M059J (cell line): Measurements from ENCODE around the gene GSTM5. TPM values are rescaled to one million over a fixed set of nuclear protein-coding genes. Genes with fewer than 3 reads are reported as not detected.
"Not testable (repeated sequence)": the region's sequence is repeated elsewhere in the genome, so short reads cannot be mapped to it uniquely, and the experiment has no call there.

Experiments used
- DNase-seq: peaks from one replicate; pipeline ENCODE4 v3.0.0-alpha.2; 2012; ENCODE audit warnings: low read depth
- total RNA-seq: library from RNA; depleted of rRNA; stranded (reverse); fragments of >200 nt; shearing (Covaris generic); gene quantifications from 2 replicates; pipeline ENCODE4 v1.2.3, GENCODE V29; 2014

The GSTM5 gene
- total RNA-seq, 1 experiment from 2014 or later, result not detected

GRCh38 chr1:109728870-109729269, 16.8 kb downstream of the GSTM5 start:
- DNase-seq, result no peak

- DNase-seq, result no peak
Observed at GRCh38 chr1:109730666-109731065, 18.6 kb downstream of the GSTM5 start.

GRCh38 chr1:109732390-109732881, 20.4 kb downstream of the GSTM5 start:
- no peak for DNase-seq

GRCh38 chr1:109733236-109733870, 21.3 kb downstream of the GSTM5 start:
- no peak for DNase-seq

- DNase-seq, result peak; percentile 79
Observed at GRCh38 chr1:109739738-109740614, 27.9 kb downstream of the GSTM5 start.

- DNase-seq, result peak; percentile 18
Observed at GRCh38 chr1:109740615-109741373, 28.7 kb downstream of the GSTM5 start, which contains the start of gene GSTM3. GSTM3 (minus strand) TSS chr1:109741038; CDS start chr1:109740287, 751 bp downstream.

DNA sequence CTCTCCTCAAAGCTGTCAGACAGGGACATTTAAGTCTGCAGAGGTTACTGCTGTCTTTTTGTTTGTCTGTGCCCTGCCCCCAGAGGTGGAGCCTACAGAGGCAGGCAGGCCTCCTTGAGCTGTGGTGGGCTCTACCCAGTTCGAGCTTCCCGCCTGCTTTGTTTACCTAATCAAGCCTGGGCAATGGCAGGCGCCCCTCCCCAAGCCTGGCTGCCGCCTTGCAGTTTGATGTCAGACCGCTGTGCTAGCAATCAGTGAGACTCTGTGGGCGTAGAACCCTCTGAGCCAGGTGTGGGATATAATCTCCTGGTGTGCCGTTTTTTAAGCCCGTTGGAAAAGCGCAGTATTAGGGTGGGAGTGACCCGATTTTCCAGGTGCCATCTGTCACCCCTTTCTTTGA, 36.3 kb downstream of the GSTM5 start:
- not testable (repeated sequence) for DNase-seq

GRCh38 chr1:109749221-109749620, 37.2 kb downstream of the GSTM5 start:
- no peak for DNase-seq

- no peak for DNase-seq
Observed at GRCh38 chr1:109750241-109750882, 38.3 kb downstream of the GSTM5 start.

GRCh38 chr1:109750920-109751319, 38.9 kb downstream of the GSTM5 start:
- DNase-seq, result no peak

DNA sequence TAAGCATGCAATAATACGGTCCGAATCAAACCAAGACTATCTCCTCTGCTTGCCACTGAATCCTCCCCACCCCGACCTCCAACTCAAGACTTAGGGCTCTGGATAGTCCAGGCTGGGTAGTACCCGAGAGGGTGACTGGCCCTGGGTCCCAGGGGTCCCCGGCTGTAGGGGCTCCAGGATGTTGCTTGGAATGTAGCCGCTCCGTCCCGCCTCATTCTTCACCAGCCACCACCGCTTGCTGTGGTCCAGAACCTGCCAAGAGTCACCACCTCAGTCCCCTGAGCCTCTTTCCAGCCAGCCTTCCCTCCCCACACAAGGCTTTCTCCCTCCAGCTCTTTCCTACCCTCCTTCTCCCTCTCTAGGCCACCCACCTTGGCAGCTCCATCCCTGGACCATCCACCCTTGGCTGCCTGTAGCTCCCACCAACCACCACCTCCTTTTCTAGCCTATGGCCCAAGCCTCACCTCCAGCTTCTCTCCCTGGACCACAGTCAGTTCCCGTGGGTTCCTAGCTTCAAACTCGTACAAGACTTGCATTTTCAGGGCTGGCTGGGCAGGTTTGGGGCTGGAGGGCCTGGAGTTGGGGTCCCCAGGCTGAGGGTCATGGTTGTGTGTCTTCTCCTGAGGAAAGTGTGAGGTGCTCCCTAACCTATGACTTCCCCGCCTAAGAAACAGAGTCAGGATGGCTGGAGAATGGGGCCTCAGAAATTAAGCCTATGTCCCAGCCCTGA, 39.6 kb downstream of the GSTM5 start:
- DNase-seq, result no peak

DNA sequence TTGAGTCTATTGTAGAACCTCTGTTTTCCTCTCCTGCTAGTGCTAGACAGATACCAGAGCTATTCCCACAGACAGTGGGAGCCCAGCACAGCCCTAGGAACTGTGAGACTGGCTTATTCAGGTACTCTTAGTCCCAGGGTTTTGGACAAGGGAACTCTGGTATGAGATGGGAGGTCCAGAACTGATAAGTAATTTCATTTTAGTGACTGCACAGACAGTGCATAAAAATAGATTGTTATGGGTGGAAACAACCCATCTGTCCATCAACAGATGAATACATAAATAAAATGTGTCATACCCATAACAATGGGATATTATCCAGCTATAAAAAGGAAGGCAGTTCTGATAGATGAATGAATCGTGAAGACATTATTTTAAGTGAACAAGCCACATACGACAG, 42.7 kb downstream of the GSTM5 start:
- no peak for DNase-seq

DNA sequence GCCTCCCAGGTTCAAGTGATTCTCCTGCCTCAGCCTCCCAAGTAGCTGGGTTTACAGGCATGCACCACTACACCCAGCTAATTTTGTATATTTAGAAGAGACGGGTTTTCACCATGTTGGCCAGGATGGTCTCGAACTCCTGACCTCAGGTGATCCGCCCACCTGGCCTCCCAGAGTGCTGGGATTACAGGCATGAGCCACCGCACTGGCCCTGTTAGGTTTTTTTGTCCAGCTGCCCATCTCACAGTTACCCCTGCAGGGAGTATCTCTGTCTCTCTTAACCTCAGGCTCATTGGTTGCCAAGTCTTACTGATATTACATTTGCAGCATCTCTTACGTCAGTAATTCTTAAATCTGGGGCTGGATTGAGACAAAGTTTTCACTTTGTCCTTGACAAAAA, 44.3 kb downstream of the GSTM5 start:
- not testable (repeated sequence) for DNase-seq

GRCh38 chr1:109756848-109757521, 44.9 kb downstream of the GSTM5 start:
- no peak for DNase-seq

DNA sequence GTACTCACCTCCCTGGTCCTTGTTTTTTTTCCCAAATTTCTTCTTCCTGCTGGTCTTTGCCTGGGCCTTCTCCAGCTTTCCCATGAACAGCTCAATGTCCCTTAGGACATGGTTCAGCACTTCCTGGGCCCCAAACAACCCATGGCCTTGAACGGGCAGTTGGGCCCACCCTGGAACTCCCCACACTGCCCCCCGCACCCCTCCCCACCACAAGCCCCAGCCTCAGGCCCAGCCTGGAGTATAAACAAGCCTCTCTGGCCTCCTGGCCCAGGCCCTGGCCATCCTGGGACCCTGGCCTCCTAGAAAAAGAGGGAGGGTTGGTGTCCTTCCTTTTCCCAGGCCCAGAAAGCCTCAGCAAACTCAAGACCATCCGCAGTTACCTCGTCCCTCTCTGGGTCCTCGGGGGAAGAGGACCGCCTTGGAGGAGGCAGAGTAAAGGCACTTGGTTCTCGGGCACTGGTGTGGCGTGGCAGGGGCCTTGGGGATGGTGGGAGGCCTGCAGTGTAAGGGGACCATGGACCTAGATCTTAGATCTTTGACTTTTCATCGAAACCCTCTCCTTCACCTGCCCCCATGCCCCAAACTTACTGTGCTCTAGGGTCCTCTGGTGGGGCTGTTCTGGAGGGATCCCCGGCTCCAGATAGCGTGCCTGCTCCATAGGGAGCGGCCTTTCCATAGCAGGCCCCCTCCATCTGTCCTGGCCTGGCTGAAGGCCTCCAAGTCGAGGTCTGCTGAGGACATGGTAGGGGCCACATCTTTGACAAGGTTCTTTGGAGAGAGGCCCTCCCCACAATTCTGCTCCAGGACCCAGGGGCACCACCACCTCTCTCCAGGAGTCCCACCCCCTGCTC, 46.1 kb downstream of the GSTM5 start:
- no peak for DNase-seq

DNA sequence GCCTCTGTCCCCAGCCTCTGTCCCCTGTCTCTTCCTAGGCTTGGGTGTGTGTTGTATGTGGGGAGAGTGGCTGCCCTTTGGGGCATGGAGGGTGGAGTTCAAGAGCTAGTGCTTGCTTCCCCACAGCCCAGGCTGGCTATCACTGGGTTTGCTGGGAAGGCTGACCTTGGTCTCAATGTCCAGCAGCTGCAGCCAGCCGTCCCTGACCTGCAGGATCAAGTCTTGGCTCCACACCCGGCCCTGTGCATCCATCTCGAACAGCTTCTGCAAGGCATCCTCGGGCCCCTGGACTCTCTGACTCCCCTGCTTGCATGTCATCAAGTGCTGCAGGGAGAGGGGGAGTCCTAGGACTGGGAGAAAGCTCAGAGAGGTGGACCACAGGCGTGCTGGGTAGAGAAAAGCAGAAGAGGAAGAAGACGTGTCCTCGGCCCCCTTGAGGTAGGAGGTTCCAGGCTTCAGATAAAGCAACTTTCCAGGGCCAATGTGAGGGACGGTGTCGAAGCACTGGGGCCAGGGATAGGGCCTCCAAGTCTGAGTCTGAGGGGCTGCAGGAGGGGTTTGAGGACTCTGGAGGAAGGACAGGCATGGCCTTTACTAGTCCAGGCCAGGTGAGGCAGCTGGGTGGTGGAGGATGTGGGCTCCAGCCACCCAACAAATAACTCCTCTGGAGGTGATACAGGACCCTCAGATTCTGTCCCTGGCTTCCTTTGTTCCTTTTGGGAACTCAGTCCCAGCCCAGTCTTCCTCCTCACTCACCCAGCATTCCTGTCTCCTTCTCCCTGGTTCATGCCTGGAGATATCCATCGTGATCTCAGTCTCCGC, 47.7 kb downstream of the GSTM5 start:
- DNase-seq, result no peak

DNA sequence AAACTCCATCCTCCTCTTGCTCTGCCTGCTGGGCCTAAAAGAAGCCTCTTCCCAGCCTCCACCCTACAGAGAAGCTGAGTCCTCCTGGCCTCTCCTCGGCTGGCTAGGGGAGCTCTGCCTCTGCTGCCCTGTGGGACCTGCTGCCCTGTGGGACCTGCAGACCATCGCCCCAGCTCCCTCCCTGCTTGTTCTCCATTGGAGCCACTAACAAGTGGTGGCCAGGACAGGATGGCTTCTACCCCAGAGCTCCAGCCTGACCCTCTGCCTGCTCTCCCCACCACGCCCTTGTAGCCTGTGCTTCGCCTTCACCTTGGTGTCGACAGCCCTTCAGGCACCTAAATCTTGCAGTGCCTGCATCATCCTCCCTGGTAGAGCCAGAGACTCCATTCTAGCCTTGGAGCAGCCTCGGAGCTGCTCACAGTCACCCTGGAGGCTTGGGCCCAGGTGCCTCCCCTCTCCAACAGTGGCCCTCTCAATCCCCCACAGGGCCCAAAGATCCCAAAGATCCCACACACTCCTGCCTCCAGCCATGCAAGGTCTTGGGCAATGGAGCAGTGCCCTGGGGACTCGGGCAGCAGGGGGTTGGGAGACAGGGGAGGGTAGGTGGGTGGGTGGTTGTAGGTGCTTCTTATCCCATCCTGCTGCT, 48.7 kb downstream of the GSTM5 start:
- no peak for DNase-seq
